LHCN-M2 (cell line): Measurements from ENCODE around the gene ZMYM4. TPM values are rescaled to one million over a fixed set of nuclear protein-coding genes. Genes with fewer than 3 reads are reported as not detected.
"Not testable (repeated sequence)": the region's sequence is repeated elsewhere in the genome, so short reads cannot be mapped to it uniquely, and the experiment has no call there.

Source experiments
- DNase-seq: peaks from one replicate; pipeline ENCODE4 v3.0.0-alpha.2; 2012; ENCODE audit warnings: low read depth
- polyA plus RNA-seq: library from polyadenylated mRNA; unstranded; fragments of >200 nt; gene quantifications from one replicate; pipeline ENCODE4 v1.2.1, GENCODE V29; 2012; ENCODE audit warnings: missing spikeins
- total RNA-seq: library from RNA; depleted of rRNA; stranded (reverse); fragments of >200 nt; gene quantifications from 2 replicates; pipeline ENCODE4 v1.2.3, GENCODE V29; 2014; rRNA removed

ZMYM4 gene
- 41.7 and 43.7 TPM in 2 replicates for total RNA-seq
- 13.8 TPM for polyA plus RNA-seq

DNA sequence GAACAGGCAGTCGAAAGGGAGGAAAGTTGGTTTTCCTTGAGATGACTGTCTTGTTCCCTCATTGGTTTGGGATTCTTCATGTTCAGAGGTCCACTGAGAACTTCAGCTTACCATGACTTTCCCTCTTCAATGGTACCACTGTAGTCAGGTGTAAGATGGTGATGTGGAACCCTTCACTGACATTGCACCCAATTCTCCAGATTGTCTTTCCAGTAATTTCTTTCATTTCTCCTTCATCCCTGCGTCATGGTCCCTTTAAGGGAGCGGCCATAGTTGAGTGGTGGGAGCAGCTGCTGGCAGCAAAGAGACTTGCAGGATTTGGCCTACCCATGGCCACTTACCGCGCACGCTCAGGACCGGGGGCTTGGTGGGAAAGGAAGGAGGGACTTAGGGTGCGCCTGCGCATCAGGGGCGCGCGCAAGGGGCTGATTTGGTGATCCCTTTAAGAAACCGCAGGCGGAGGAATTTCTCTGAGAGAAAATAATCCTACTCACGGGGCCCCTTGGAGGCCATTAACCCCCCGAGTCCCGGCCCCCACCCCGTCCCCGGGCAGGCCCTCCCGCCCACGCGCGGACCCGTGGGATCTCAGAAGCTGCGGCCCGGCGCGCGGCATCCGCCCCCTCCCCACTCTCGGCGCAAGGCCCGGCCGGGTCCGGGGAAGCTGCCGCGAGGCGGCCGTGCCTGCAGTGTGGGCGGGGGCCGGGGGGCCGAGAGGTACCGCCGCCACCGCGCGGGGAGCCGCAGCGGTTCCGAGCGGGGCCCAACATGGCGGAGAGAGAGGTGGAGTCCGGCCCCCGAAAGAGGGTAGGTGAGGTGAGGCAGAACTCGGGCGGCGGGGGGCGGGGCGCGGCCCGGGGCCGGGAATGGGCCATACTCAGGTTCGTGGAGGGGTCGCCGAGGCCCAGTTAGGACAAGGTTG lies at the start of gene ZMYM4:
ZMYM4 (plus strand) TSS at position 428 of the 919 bp plus-strand sequence; CDS start at position 766, 338 bp downstream.
- DNase-seq, result peak; percentile 99

DNA sequence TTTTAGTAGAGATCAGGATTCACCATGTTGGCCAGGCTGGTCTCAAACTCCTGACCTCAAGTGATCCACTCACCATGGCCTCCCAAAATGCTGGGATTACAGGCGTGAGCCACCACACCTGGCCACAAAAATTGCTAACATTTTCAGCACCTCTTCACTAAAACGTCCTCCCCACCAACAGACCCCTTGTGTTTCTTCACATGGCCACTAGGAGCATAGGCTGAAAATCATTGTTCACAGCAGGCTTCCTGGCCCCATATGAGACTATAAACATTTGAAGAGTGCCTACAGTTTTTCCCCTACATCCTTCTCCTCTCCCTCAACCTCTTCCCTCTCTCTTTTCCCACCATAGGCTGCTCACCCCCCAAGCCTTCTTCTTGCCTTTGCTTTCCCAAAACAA lies 47.5 kb upstream of the ZMYM4 start:
- DNase-seq, result peak; percentile 15

DNA sequence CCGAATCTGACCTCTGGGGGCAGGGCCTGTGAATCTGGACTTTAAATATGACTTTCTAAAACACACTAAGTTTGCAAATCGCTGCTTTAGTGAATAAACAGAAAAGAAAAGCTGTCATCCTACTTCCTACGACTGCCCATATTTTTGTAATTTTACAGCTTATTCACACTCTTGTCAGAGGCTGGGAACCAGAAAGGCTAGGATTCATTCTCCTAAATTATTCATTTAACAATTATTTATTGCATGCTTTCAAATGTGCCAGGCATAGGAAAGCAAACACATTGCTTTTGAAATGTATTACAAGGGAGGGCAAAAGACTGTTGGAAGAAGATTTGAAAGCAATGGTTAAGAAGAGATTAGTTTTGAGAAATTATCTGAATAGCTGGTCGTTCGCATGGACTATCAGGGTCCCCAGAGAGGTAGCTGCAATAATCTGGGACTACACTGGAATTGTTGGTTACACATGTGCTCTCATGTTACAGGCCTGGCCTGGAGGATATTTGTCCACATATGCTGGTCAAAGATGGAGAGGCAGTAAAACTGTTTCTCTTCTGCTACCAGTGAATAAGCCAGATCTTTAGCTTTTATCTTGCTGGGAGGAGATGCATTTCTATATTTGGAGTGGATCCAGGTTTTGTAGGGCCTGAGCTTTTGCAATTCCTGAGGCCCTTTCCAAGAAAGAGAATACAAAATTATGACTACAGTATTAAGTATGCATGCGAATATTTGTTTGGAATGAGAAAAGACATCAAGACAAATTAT lies 46.0 kb upstream of the ZMYM4 start:
- DNase-seq, result peak; percentile 32

DNA sequence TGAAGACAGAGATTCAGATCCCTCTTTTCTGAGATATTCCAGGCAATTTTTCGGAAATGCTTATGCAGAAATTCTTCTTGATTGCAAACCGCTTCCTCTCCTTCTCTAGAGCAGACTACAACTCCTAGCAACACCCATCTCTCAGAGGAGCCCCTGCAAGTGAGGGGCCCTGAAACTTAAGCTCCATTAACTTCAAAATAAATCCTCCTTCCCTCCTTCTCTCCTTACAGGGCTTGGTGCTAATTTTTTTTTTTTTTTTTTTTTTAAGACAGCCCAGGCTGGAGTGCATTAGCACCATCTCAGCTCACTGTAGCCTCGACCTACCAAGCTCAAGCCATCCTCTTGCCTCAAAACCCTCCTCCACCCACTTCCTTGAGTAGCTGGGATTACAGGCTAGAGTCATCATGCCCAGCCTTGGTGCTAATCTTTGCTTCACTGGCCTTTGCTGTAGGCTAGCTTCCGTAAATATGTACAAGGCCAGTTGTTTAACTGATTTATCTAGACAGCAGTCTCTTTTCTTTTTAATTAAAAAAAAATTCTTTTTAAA lies 45.4 kb upstream of the ZMYM4 start:
- no peak for DNase-seq

DNA sequence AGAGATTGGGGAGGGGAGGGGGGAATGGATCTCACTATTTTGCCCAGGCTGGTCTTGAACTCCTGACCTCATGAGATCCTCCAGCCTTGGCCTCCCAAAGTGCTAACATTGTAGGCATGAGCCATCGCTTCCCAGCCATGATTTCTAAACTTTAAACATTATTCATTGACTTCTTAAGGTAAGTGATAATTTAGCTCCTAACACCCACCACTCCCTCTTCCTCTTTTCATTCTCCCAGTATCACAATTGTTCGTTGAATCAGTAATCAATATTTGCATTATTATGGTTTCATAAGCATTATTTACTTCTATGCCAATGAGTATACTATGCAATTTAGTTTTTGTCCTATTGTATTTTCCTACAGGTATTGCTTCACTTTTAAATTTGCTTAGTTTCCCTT lies 42.0 kb upstream of the ZMYM4 start:
- DNase-seq, result no peak

DNA sequence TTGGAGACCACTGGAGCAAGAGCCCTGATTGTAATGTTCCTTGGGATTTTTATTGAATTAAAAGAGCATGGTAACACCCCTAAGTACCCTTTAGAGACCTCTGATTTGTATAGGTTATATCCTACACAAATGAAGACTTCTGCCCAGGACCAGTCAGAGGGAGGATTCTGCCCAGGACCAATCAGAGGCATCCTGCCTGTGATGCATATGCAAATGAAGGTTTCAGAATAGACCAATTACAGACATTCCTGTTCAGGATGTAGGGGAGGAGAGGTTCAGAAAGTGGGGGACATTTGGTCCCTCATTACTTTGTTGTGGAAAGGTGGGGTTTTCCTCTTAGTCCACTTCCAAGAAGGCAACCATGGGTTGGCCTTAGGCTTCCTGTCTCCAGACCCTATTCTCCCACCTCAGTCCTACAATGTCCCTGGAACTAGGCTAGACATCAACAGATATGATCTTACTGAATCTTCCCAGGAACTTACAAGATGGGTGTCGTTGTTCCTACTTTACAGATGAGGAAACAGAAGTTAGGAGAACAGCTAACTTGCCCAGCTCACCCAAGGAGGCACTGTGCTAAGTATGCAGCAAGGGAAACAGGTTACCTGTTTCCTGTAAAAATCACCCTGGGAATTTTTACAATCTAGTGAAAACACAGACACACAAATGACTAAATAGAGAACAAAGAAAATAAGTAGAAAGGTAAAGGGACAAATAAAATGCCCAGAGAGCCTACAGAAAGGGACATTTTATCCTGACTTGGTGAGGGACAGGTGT lies 38.7 kb upstream of the ZMYM4 start:
- DNase-seq, result no peak

DNA sequence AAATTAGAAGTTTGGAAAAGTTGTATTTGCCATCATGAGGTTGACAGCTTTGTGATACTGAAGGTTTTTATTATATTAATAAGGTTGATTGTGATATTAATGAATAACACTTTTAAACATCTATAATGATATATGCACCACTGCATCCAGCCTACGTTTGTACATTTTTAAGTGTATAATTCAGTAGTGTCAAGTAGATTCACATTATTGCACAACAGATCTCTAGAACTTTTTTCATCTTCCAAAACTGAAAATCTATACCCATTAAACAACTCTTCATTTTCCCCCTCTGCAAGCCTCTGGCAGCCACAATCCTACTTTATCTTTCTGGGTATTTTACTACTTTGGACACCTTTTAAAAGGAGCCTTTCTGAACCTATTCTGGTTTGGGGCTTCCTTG lies 37.2 kb upstream of the ZMYM4 start:
- DNase-seq, result no peak

DNA sequence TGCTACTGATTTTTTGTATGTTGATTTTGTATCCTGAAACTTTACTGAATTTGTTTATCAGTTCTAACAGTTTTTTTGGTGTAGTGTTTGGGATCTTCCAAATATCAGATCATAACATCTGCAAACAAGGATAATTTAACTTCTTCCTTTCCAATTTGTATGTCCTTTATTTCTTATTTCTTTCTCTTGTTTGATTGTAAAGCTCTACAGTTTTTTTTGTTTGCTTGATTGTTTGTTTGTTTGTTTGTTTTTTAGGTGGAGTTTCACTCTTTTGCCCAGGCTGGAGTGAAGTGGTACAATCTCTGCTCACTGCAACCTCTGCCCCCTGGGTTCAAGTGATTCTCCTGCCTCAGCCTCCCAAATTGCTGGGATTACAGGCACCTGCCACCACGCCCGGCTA lies 31.7 kb upstream of the ZMYM4 start:
- not testable (repeated sequence) for DNase-seq

DNA sequence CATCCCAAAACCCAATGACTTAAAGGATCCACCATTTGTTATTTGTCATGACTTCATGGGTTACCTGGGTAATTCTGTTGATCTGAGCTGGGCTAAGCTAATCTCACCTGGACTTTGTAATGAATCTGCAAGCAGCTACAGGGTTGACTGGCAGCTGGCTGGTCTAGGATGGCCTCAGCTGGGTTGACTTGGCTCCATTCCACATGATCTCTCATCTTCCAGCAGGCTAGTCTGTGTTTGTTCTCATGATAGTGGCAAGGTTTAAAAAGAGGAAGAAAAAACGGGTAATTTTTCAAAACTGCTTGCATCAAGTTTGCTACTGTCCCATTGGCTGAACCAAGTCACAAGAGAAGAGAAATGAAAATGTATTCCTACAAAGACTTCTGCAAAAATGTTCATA lies 24.8 kb upstream of the ZMYM4 start:
- DNase-seq, result peak; percentile 22

DNA sequence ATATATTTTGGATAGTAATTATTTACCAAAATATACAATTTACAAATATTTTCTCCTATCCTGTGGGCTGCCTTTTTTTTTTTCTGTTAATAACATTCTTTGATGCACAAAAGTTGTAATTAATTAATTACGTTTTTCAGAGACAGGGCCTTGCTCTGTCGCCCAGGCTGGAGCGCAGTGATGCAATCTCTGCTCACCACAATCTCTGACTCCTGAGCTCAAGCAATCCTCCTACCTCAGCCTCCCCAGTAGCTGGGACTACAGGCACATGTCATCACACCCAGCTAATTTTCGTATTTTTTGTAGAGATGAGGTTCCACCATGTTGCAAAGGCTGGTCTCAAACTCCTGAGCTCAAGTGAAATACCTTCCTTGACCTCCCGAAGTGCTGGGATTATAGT lies 21.3 kb upstream of the ZMYM4 start:
- DNase-seq, result no peak

DNA sequence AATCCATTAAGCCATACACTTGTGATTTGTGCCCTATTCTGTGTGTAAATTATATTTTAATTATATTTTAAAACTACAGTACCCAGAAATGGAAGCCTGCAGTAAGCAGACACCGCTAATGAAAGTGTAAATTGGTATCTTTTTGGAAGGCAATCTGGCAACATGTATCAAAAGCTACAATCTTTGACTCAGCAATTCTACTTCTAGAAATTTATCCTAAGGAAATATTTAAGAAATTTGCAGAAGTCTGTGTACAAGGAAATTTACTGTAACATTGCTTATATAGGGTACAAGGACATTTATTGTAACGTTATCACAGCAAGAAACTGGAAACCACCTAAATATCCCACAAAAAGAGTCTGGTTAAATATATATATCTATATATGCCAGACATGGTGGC lies 14.6 kb upstream of the ZMYM4 start:
- no peak for DNase-seq

DNA sequence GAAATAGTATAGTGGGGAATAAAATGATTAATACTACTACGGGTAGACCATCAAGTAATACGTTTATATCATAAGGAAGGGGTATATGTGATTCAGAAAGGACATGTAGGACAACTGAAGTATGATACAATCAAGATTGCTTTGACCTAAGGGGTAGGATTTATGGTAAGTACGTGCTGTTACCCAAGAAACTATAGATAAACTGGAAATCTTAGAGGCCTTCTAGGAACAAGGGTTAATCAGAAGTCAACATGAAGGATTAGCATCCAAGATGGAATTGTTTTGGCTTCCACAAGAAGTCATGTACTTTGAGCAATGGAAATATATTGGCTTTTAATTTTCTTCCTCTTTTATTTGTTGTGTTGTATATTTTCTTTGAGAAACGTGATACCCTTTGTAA lies 13.2 kb upstream of the ZMYM4 start:
- DNase-seq, result no peak

DNA sequence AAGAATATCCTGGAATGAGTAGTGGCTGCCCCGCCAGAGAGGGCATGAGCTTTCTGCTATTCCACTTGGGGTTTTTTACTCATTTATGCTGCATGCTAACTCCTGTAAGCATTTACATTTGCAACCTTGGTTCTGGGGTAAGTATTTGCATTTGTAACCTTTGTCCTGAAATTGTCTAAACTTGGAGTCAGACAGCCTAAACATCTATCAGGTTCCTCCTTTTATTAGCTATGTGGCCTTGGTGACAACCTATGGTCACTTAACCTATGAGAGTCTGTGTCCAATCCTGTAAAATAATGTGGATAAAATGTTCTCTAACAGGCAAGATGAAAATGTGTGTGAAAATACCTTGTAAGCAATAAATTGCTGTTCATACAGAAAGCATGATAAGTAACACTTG lies 8.9 kb upstream of the ZMYM4 start:
- no peak for DNase-seq

DNA sequence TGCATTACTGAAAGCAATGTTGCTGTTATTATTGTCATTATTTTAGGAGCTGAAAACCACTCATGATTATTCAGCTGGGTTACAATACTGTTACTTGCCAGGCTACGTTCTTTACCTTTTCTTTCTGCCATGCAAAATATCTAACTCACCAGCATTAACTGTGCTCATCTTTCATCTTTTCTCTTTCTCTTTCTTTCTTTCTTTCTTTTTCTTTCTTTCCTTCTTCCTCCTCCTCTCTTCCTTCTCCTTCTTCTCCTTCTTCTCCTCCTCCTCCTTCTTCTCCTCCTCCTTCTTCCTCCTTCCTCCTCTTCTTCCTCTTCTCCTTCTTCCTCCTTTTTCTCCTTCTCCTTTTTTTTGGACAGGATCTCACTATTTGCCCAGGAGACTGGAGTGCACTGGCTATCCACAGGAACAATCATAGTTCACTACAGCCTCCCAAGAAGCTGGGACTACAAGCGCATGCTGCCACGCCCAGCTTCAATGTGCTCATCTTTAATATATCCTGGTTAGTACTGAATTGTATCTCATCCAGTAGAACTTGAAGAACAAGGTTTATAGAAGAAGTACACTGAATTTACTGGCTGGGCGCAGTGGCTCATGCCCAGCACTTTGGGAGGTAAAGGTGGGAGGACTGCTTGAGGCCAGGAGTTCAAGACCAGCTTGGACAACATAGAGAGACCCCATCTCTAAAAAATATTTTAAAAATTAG lies 6.9 kb upstream of the ZMYM4 start:
- no peak for DNase-seq

DNA sequence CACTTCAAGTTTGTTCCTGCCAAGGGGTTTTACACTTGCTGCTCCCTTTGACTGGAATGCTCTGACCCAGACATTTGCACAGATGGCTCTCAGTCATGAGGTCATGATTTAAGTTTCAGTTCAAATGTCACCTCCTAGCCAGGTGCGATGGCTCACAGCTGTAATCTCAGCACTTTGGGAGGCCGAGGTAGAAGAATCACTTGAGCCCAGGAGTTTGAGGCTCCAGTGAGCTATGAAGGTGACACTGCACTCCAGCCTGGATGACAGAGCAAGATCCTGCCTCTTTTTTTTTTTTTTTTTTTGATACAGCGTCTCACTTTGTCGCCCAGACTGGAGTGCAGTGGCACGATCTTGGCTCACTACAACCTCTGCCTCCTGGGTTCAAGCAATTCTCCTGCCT lies 4.5 kb upstream of the ZMYM4 start:
- no peak for DNase-seq

DNA sequence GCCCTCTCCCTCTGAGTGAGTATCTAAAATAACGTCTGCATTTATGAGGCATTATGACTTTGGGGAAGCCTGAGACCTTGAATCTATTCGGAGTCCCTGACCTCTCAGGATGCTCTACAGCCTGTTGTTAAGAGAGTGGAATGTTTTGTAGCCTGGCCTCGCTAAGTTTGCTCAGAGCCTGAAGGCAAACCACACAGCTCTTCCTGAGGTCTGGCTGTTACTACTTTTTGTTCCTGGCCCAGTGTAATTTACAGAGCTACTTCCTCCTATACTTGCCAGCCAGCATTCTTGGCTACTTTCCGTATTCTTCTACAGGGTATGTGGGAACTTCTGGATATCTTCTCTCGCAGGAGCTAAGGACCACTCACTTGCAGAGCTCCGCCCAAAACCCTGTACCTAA lies 3.6 kb upstream of the ZMYM4 start:
- DNase-seq, result peak; percentile 3

DNA sequence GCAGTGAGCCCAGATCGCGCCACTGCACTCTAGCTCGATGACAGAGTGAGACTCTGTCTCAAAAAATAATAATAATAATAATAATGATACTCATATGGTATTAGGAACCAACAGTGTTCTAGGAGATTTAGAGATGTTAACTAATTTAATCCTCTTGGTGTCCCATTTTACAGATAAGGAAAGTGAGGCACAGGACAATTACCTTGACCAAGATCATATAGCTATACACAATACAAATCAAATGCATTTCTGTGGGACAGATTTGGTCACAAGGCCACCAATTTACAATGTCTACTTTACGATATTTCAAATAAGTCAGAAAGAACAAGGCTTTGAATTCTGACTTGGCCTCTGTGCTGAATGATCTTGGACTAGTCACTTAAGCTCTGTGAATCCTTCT lies 2.2 kb upstream of the ZMYM4 start:
- no peak for DNase-seq

DNA sequence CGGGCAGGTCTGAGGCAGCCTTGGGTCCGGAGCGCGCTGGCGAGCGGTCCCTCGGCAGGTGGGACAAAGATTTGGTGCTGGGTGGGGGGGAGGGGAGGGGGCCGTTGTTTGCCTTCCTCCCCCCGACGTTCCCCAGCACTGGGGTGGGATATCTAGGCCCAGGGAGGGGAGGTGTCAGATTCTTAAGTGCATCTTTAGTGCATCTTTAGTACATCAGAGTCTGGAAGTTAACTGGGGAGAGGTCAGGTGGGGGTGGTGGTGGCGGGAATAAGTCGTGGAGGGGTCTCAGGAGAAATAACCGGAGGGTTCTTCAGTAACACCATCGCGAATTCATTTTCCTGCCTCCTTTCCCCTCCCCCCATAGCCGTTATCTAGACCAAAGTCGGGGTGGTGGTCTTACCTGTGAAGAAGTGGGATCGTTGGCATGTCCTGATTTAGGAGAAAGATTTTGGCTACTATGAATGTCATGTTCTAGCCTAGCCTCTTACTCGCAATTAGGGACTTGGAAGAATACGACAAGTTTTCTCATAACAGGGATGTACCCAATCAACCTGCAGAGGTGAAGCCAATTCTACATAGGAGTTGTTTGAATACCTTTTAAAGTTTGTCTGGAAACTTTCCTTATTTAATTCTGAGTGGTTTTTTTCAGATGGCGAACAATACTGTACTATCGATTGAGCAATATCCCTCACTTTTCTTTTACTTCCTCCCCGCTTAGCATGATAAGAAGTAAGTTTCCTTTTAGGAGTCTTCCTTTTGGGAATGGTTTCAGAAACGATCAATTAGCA lies 886 bp downstream of the ZMYM4 start:
- peak; percentile 3 for DNase-seq

DNA sequence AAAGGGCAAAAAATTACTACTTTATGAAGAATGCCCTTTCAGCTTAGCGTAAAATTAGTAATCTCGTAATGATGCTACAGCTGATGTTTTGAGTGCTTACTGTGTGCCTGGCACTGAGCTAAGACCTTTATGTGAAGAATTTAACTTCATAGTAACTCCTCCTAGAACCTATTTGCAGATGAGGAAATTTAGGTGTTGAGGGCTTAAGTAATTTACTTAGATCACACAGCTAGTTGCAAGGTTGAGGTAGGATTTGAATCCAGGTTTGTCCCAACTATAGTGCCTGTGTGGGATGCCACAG lies 1.4 kb downstream of the ZMYM4 start:
- no peak for DNase-seq

DNA sequence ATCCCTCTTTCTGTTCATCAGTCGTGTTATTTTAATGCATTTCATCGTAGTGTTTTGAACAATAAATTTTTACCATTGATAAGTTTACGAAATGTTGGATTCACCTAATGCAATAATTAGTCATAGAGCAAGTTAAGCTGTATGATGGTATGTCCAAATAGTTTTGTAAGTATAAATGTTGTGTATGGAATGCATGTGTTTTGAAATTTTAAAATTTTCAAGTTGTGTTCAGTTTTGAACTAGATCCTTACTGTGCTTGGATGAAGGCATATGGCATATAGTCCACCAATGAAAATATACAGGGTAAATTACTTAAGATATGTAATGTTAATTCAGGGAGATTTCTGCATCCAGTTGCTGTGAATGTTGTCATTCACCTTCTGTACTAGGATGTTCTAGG lies 2.3 kb downstream of the ZMYM4 start:
- DNase-seq, result no peak
